Measurements from ENCODE around the gene EFHC1.

The EFHC1 gene

GRCh38 chr6:52497652-52498408 lies 77.7 kb downstream of the EFHC1 start:
- WGBS (ENCODE audit: extremely low coverage, insufficient coverage, low lambda C conversion rate) = no CpG with 5 or more reads among the region's 14 CpGs

GRCh38 chr6:52498538-52499017 lies 78.4 kb downstream of the EFHC1 start:
- no CpG with 5 or more reads among the region's 11 CpGs for WGBS (ENCODE audit: extremely low coverage, insufficient coverage, low lambda C conversion rate)
- no peak overlapping the region for H2BK5ac ChIP-seq (ENCODE audit: low read length)
- H3K79me1 ChIP-seq (ENCODE audit: low read length) = no peaks in the 10 kb centered on the region
- H2BK15ac ChIP-seq (replicated peaks; ENCODE audit: low read depth) = no peak overlapping the region
- peaks cover 2% of the 10 kb centered on the region for H3K4me1 ChIP-seq (ENCODE audit: control insufficient read depth, low read depth, low read length)
- H3K18ac ChIP-seq (ENCODE audit: low read length) = peak overlapping the region; percentile 57
- H3K9ac ChIP-seq (ENCODE audit: low read length) = no peak overlapping the region
- H3K4me2 ChIP-seq (ENCODE audit: low read length) = no peak overlapping the region
- no peak overlapping the region for H3K4me3 ChIP-seq (ENCODE audit: low read length)
- H3K27me3 ChIP-seq (ENCODE audit: insufficient read depth, low read length, poor library complexity) = no peaks in the 10 kb centered on the region
- H2BK120ac ChIP-seq (ENCODE audit: low read depth, low read length) = no peak overlapping the region
- no peak for DNase-seq
- H3K79me2 ChIP-seq (ENCODE audit: control insufficient read depth, insufficient read depth, low read length) = no peaks in the 10 kb centered on the region
- H4K8ac ChIP-seq (ENCODE audit: low read depth, low read length) = no peak overlapping the region
- no peak overlapping the region for H4K5ac ChIP-seq (ENCODE audit: low read length)
- no peak overlapping the region for H3K56ac ChIP-seq (ENCODE audit: low read length)
- peak overlapping the region; percentile 25 for H3K27ac ChIP-seq (ENCODE audit: low read depth, low read length)
- H3K36me3 ChIP-seq (ENCODE audit: control insufficient read depth, insufficient read depth, low read length) = no peaks in the 10 kb centered on the region
- H3K23ac ChIP-seq (ENCODE audit: low read length) = no peak overlapping the region
- H3K4ac ChIP-seq (ENCODE audit: low read depth, low read length) = no peak overlapping the region
- no peak overlapping the region for H2AK5ac ChIP-seq (ENCODE audit: low read length)

More at GRCh38 chr6:52497652-52498408, 77.7 kb downstream of the EFHC1 start:
- Histone ChIP-seq H3K4ac (ENCODE audit: low read depth, low read length) (no peak overlapping the region), H2BK120ac (ENCODE audit: low read depth, low read length) (no peak overlapping the region), H2BK5ac (ENCODE audit: low read length) (no peak overlapping the region), H4K5ac (ENCODE audit: low read length) (no peak overlapping the region), H3K9ac (ENCODE audit: low read length) (no peak overlapping the region), H3K27me3 (ENCODE audit: insufficient read depth, low read length, poor library complexity) (no peaks in the 10 kb centered on the region), H3K79me2 (ENCODE audit: control insufficient read depth, insufficient read depth, low read length) (no peaks in the 10 kb centered on the region), H2BK15ac (replicated peaks; ENCODE audit: low read depth) (no peak overlapping the region), H3K27ac (ENCODE audit: low read depth, low read length) (no peak overlapping the region), H3K18ac (ENCODE audit: low read length) (no peak overlapping the region), H3K79me1 (ENCODE audit: low read length) (no peaks in the 10 kb centered on the region), H3K23ac (ENCODE audit: low read length) (no peak overlapping the region), H3K4me3 (ENCODE audit: low read length) (no peak overlapping the region), H3K4me1 (ENCODE audit: control insufficient read depth, low read depth, low read length) (peaks cover 2% of the 10 kb centered on the region), H4K8ac (ENCODE audit: low read depth, low read length) (no peak overlapping the region), H3K56ac (ENCODE audit: low read length) (no peak overlapping the region), H2AK5ac (ENCODE audit: low read length) (no peak overlapping the region), H3K4me2 (ENCODE audit: low read length) (no peak overlapping the region), H3K36me3 (ENCODE audit: control insufficient read depth, insufficient read depth, low read length) (no peaks in the 10 kb centered on the region)
- no peak for DNase-seq

- Histone ChIP-seq H3K18ac (ENCODE audit: low read length) (peak overlapping the region; percentile 57), H3K4ac (ENCODE audit: low read depth, low read length) (no peak overlapping the region), H3K79me1 (ENCODE audit: low read length) (no peaks in the 10 kb centered on the region), H2BK5ac (ENCODE audit: low read length) (no peak overlapping the region), H3K27me3 (ENCODE audit: insufficient read depth, low read length, poor library complexity) (no peaks in the 10 kb centered on the region), H3K36me3 (ENCODE audit: control insufficient read depth, insufficient read depth, low read length) (no peaks in the 10 kb centered on the region), H2BK15ac (replicated peaks; ENCODE audit: low read depth) (no peak overlapping the region), H3K27ac (ENCODE audit: low read depth, low read length) (peak overlapping the region; percentile 41), H3K79me2 (ENCODE audit: control insufficient read depth, insufficient read depth, low read length) (no peaks in the 10 kb centered on the region), H3K56ac (ENCODE audit: low read length) (peak overlapping the region; percentile 0), H3K23ac (ENCODE audit: low read length) (no peak overlapping the region), H2AK5ac (ENCODE audit: low read length) (no peak overlapping the region), H2BK120ac (ENCODE audit: low read depth, low read length) (no peak overlapping the region), H4K8ac (ENCODE audit: low read depth, low read length) (no peak overlapping the region), H3K4me2 (ENCODE audit: low read length) (no peak overlapping the region), H3K9ac (ENCODE audit: low read length) (no peak overlapping the region), H3K4me1 (ENCODE audit: control insufficient read depth, low read depth, low read length) (peaks cover 2% of the 10 kb centered on the region), H4K5ac (ENCODE audit: low read length) (no peak overlapping the region), H3K4me3 (ENCODE audit: low read length) (no peak overlapping the region)
- no CpG with 5 or more reads among the region's 1 CpG for WGBS (ENCODE audit: extremely low coverage, insufficient coverage, low lambda C conversion rate)
- peak; percentile 95 for DNase-seq
These were observed 78.9 kb downstream of the EFHC1 start for GRCh38 chr6:52499026-52499425.

GRCh38 chr6:52499681-52500236 lies 79.6 kb downstream of the EFHC1 start:
- no peak for DNase-seq
- no peak overlapping the region for H3K56ac ChIP-seq (ENCODE audit: low read length)
- H3K9ac ChIP-seq (ENCODE audit: low read length) = no peak overlapping the region
- H2AK5ac ChIP-seq (ENCODE audit: low read length) = no peak overlapping the region
- H2BK5ac ChIP-seq (ENCODE audit: low read length) = no peak overlapping the region
- no peak overlapping the region for H3K4me2 ChIP-seq (ENCODE audit: low read length)
- H4K8ac ChIP-seq (ENCODE audit: low read depth, low read length) = no peak overlapping the region
- H3K36me3 ChIP-seq (ENCODE audit: control insufficient read depth, insufficient read depth, low read length) = no peaks in the 10 kb centered on the region
- no peak overlapping the region for H3K4me3 ChIP-seq (ENCODE audit: low read length)
- no peaks in the 10 kb centered on the region for H3K79me1 ChIP-seq (ENCODE audit: low read length)
- no peak overlapping the region for H2BK15ac ChIP-seq (replicated peaks; ENCODE audit: low read depth)
- peak overlapping the region; percentile 62 for H3K4ac ChIP-seq (ENCODE audit: low read depth, low read length)
- H3K27ac ChIP-seq (ENCODE audit: low read depth, low read length) = peak overlapping the region; percentile 41
- WGBS (ENCODE audit: extremely low coverage, insufficient coverage, low lambda C conversion rate) = no CpG with 5 or more reads among the region's 11 CpGs
- H3K4me1 ChIP-seq (ENCODE audit: control insufficient read depth, low read depth, low read length) = peaks cover 2% of the 10 kb centered on the region
- H3K79me2 ChIP-seq (ENCODE audit: control insufficient read depth, insufficient read depth, low read length) = no peaks in the 10 kb centered on the region
- H3K27me3 ChIP-seq (ENCODE audit: insufficient read depth, low read length, poor library complexity) = no peaks in the 10 kb centered on the region
- no peak overlapping the region for H3K18ac ChIP-seq (ENCODE audit: low read length)
- H4K5ac ChIP-seq (ENCODE audit: low read length) = no peak overlapping the region
- no peak overlapping the region for H3K23ac ChIP-seq (ENCODE audit: low read length)
- no peak overlapping the region for H2BK120ac ChIP-seq (ENCODE audit: low read depth, low read length)

GRCh38 chr6:52500238-52501129 lies 80.3 kb downstream of the EFHC1 start:
- peaks cover 2% of the 10 kb centered on the region for H3K4me1 ChIP-seq (ENCODE audit: control insufficient read depth, low read depth, low read length)
- no peak overlapping the region for H3K56ac ChIP-seq (ENCODE audit: low read length)
- no peaks in the 10 kb centered on the region for H3K36me3 ChIP-seq (ENCODE audit: control insufficient read depth, insufficient read depth, low read length)
- H3K27me3 ChIP-seq (ENCODE audit: insufficient read depth, low read length, poor library complexity) = no peaks in the 10 kb centered on the region
- no peak for DNase-seq
- H2AK5ac ChIP-seq (ENCODE audit: low read length) = no peak overlapping the region
- H2BK120ac ChIP-seq (ENCODE audit: low read depth, low read length) = no peak overlapping the region
- H3K4me3 ChIP-seq (ENCODE audit: low read length) = no peak overlapping the region
- no peak overlapping the region for H2BK5ac ChIP-seq (ENCODE audit: low read length)
- H3K4ac ChIP-seq (ENCODE audit: low read depth, low read length) = no peak overlapping the region
- H4K8ac ChIP-seq (ENCODE audit: low read depth, low read length) = no peak overlapping the region
- H3K4me2 ChIP-seq (ENCODE audit: low read length) = no peak overlapping the region
- no peaks in the 10 kb centered on the region for H3K79me1 ChIP-seq (ENCODE audit: low read length)
- H3K27ac ChIP-seq (ENCODE audit: low read depth, low read length) = peak overlapping the region; percentile 14
- no peak overlapping the region for H3K18ac ChIP-seq (ENCODE audit: low read length)
- H3K23ac ChIP-seq (ENCODE audit: low read length) = no peak overlapping the region
- H3K9ac ChIP-seq (ENCODE audit: low read length) = no peak overlapping the region
- H3K79me2 ChIP-seq (ENCODE audit: control insufficient read depth, insufficient read depth, low read length) = no peaks in the 10 kb centered on the region
- H2BK15ac ChIP-seq (replicated peaks; ENCODE audit: low read depth) = no peak overlapping the region
- H4K5ac ChIP-seq (ENCODE audit: low read length) = no peak overlapping the region
- no CpG with 5 or more reads among the region's 9 CpGs for WGBS (ENCODE audit: extremely low coverage, insufficient coverage, low lambda C conversion rate)

Data from mesendoderm (in vitro differentiated cells).